ENCODE data around the gene TRPM3. TPM values are rescaled to one million over a fixed set of nuclear protein-coding genes. Genes with fewer than 3 reads are reported as not detected.

The TRPM3 gene
- total RNA-seq, 1 donor: 0.72 TPM

DNA sequence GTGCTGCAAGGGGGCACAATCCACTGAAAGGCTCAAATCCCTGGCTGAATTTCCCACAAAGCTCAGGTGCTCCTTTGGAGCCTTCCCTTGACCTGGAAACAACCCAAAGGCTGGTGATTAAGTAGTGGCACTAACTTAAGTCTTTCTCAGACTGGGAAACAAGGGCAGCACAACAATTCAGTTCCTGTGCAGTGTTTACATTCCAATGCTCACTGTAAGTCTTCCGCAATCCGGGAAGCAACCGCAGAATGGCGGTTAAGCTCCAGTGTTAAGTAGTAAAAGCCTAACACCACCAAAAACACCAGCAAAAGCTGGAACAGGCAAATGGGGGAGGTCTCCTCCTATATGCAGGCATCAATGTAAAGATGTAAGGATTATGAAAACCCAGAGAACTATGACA lies 117.2 kb downstream of the TRPM3 start:
- no peak for DNase-seq (ENCODE audit: insufficient read length, low spot score, missing footprints)
- Histone ChIP-seq H3K36me3 (ENCODE audit: insufficient read depth, low read length) (no peaks in the 10 kb centered on the region), H3K27me3 (ENCODE audit: insufficient read depth, low read length) (no peaks in the 10 kb centered on the region)

DNA sequence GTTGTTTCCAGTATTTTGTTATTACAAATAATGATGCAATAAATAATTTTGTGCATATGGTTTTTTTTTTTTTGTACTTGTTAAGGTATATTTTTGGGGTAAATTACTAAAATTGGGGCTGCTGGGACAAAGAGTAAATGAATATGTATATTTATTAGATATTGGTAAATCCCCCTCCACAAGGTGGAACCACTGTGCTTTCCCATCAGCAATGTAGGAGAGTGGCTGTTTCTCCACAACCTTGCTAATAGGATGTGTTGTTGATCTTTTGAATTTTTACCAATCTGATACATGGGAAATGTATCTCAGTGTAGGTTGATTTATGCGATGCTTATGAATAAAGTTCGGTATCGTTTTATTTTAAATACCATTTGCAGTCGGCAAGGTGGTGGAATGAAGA lies 118.1 kb downstream of the TRPM3 start:
- no peak overlapping the region for H3K27ac ChIP-seq (ENCODE audit: low read depth, low read length)
- no peak overlapping the region for H3K4me2 ChIP-seq (ENCODE audit: insufficient read depth, low read length)
- no peaks in the 10 kb centered on the region for H3K36me3 ChIP-seq (ENCODE audit: insufficient read depth, low read length)
- peaks cover 3% of the 10 kb centered on the region for H3K9me3 ChIP-seq (ENCODE audit: low read depth, low read length)
- no peaks in the 10 kb centered on the region for H3K27me3 ChIP-seq (ENCODE audit: insufficient read depth, low read length)
- H3K4me3 ChIP-seq (ENCODE audit: insufficient read depth, low read length): no peak overlapping the region
- H3K4me1 ChIP-seq (ENCODE audit: insufficient read depth, low read length): peaks cover 11% of the 10 kb centered on the region
- TF ChIP-seq, protein P1, sequence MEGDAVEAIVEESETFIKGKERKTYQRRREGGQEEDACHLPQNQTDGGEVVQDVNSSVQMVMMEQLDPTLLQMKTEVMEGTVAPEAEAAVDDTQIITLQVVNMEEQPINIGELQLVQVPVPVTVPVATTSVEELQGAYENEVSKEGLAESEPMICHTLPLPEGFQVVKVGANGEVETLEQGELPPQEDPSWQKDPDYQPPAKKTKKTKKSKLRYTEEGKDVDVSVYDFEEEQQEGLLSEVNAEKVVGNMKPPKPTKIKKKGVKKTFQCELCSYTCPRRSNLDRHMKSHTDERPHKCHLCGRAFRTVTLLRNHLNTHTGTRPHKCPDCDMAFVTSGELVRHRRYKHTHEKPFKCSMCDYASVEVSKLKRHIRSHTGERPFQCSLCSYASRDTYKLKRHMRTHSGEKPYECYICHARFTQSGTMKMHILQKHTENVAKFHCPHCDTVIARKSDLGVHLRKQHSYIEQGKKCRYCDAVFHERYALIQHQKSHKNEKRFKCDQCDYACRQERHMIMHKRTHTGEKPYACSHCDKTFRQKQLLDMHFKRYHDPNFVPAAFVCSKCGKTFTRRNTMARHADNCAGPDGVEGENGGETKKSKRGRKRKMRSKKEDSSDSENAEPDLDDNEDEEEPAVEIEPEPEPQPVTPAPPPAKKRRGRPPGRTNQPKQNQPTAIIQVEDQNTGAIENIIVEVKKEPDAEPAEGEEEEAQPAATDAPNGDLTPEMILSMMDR (IDR thresholded peaks at IDR 0.05; ENCODE audit: extremely low read depth, low read depth, low read length): no peak
- no peak for DNase-seq (ENCODE audit: insufficient read length, low spot score, missing footprints)
- H2AFZ ChIP-seq (ENCODE audit: low read length): no peak overlapping the region
- no peaks in the 10 kb centered on the region for H4K20me1 ChIP-seq (ENCODE audit: insufficient read depth, low read length)
- H3K79me2 ChIP-seq (ENCODE audit: insufficient read depth, low read length): no peaks in the 10 kb centered on the region

More for the DNA sequence above, 117.2 kb downstream of the TRPM3 start:
- Histone ChIP-seq H3K27ac (ENCODE audit: low read depth, low read length) (no peak overlapping the region), H3K4me2 (ENCODE audit: insufficient read depth, low read length) (no peak overlapping the region), H3K79me2 (ENCODE audit: insufficient read depth, low read length) (no peaks in the 10 kb centered on the region), H4K20me1 (ENCODE audit: insufficient read depth, low read length) (no peaks in the 10 kb centered on the region), H3K9me3 (ENCODE audit: low read depth, low read length) (peaks cover 3% of the 10 kb centered on the region), H2AFZ (ENCODE audit: low read length) (no peak overlapping the region), H3K4me3 (ENCODE audit: insufficient read depth, low read length) (no peak overlapping the region), H3K4me1 (ENCODE audit: insufficient read depth, low read length) (peaks cover 10% of the 10 kb centered on the region)
- TF ChIP-seq, protein P1 (IDR thresholded peaks at IDR 0.05; ENCODE audit: extremely low read depth, low read depth, low read length): no peak

DNA sequence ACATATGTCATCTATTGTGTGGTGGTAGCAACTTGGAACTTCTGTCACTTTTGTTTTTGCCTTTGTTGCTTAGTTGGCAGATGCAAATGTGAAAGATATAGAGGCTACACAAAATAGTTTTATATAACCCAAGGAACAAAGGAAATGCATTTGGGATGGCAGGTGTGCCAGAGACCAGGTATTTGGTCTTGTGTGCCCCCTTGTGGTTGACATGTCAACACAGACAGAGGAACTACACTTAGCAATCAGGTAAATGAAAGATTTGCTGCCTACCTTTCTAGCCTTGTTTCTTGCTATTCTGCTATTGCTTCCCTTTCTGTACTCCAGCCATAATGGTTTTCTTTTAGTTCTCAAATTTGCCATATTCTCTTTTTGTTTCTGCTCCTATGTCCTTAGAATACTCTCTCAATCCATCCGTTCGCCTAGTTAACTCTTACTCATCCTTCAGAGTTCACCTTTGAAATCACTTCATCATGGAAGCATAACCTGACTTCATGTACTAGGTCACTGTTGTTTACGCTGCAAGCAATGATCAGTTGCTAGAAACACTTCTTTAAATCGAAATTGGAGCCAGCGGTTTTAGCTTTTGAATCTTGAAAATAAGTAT lies 119.5 kb downstream of the TRPM3 start:
- Histone ChIP-seq H4K20me1 (ENCODE audit: insufficient read depth, low read length) (no peaks in the 10 kb centered on the region), H3K79me2 (ENCODE audit: insufficient read depth, low read length) (no peaks in the 10 kb centered on the region), H3K27me3 (ENCODE audit: insufficient read depth, low read length) (no peaks in the 10 kb centered on the region), H2AFZ (ENCODE audit: low read length) (no peak overlapping the region), H3K36me3 (ENCODE audit: insufficient read depth, low read length) (no peaks in the 10 kb centered on the region), H3K9me3 (ENCODE audit: low read depth, low read length) (peaks cover 3% of the 10 kb centered on the region), H3K4me1 (ENCODE audit: insufficient read depth, low read length) (peaks cover 11% of the 10 kb centered on the region), H3K27ac (ENCODE audit: low read depth, low read length) (no peak overlapping the region), H3K4me3 (ENCODE audit: insufficient read depth, low read length) (no peak overlapping the region), H3K4me2 (ENCODE audit: insufficient read depth, low read length) (no peak overlapping the region)
- TF ChIP-seq, protein P1 (IDR thresholded peaks at IDR 0.05; ENCODE audit: extremely low read depth, low read depth, low read length): peak; percentile 48
- DNase-seq (ENCODE audit: insufficient read length, low spot score, missing footprints): no peak

DNA sequence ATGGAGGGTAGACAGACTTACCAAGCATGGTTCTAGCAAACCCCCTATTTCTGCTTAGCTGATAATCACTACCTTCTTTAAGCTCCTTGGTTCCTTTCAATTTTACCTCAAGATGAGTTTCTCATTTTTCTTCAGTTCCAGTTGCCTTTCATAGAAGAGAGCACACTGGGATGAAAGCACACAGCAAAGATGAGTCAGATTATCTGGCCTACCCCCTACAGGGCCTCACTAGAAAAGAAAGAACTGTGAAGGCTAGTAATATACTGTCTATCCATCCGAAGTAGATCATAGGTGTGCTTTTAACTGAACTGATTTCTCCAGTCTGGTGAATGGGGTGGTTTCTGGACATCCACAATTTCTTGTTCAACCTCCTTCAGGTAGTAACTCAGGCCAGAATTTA lies 122.5 kb downstream of the TRPM3 start:
- no peaks in the 10 kb centered on the region for H4K20me1 ChIP-seq (ENCODE audit: insufficient read depth, low read length)
- no peak overlapping the region for H3K4me3 ChIP-seq (ENCODE audit: insufficient read depth, low read length)
- peaks cover 11% of the 10 kb centered on the region for H3K4me1 ChIP-seq (ENCODE audit: insufficient read depth, low read length)
- H3K79me2 ChIP-seq (ENCODE audit: insufficient read depth, low read length): no peaks in the 10 kb centered on the region
- H2AFZ ChIP-seq (ENCODE audit: low read length): peak overlapping the region; percentile 76
- H3K36me3 ChIP-seq (ENCODE audit: insufficient read depth, low read length): no peaks in the 10 kb centered on the region
- no peaks in the 10 kb centered on the region for H3K27me3 ChIP-seq (ENCODE audit: insufficient read depth, low read length)
- H3K9me3 ChIP-seq (ENCODE audit: low read depth, low read length): no peaks in the 10 kb centered on the region
- TF ChIP-seq, protein P1 (IDR thresholded peaks at IDR 0.05; ENCODE audit: extremely low read depth, low read depth, low read length): no peak
- peak overlapping the region; percentile 27 for H3K4me2 ChIP-seq (ENCODE audit: insufficient read depth, low read length)
- H3K27ac ChIP-seq (ENCODE audit: low read depth, low read length): no peak overlapping the region
- DNase-seq (ENCODE audit: insufficient read length, low spot score, missing footprints): no peak
